ENCODE results near the gene ZNF620. TPM values are rescaled to one million over a fixed set of nuclear protein-coding genes. Genes with fewer than 3 reads are reported as not detected.
"Not testable (repeated sequence)": the region's sequence is repeated elsewhere in the genome, so short reads cannot be mapped to it uniquely, and the experiment has no call there.

Gene ZNF620
- total RNA-seq: 1 to 10 TPM; 5.8 to 7.4 TPM

DNA sequence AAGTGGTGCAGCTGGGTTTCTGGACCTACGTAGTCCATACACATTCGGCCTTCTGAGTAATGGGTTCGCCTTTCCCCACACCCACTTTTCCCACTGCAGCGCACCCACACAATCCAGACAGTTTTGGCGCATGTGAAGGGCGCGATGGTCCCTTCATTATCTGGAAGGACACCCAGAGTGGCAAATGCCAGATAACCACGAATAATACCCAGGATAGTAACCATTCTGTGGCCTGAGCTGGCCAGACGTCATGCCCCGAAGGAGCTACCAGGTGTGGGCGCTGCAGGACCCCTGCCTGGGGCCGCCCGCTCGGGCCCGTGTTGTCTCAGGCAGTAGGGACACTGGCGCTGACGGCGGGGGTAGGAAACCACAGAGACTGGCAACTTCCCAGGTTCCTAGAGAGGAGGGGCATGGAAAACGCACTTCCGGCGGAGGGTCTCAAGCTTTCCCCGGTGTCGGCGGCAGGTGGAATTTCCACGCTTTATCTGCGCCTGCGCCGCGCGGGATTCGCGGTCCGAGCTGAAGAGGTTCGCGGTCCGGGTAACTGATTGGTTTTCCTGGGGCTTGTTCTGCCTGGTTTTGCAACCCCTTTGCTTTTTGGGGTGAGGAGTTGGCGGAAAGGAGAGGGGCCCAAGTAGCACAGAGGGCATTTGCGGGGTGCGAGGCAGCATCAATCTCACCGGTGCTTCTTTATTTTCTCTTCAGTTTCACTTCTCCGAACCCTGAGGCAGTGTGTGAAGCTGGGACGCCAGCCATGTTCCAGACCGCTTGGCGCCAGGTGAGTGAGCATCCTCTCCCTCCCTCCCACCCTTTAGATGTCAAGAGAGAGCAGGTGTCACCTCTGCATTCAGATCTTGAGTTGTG is at the start of gene ZNF620:
Gene ZNF620 (plus strand): TSS at position 441 of the 864 bp plus-strand sequence. CDS start 314 bp downstream, at position 755.
- H3K27ac Mint-ChIP-seq: peak within 1 kb of the TSS; percentile 91
- peak; percentile 49 to 52 for DNase-seq
- peak within 1 kb of the TSS; percentile 89 to 94 for H3K4me3 Mint-ChIP-seq
- H3K36me3 Mint-ChIP-seq (ENCODE audit: insufficient read depth in 2 of 2): peaks cover 3 to 18% of the 10 kb centered on the region in 2 donors
- no peaks in the 10 kb centered on the region for H3K9me3 Mint-ChIP-seq
- H3K4me1 Mint-ChIP-seq (ENCODE audit: low read depth): peaks cover 21% of the 10 kb centered on the region
- ATAC-seq (replicated peaks in 1 of 2): peak; percentile 85
- H3K27me3 Mint-ChIP-seq (ENCODE audit: low read depth): no peaks in the 10 kb centered on the region

DNA sequence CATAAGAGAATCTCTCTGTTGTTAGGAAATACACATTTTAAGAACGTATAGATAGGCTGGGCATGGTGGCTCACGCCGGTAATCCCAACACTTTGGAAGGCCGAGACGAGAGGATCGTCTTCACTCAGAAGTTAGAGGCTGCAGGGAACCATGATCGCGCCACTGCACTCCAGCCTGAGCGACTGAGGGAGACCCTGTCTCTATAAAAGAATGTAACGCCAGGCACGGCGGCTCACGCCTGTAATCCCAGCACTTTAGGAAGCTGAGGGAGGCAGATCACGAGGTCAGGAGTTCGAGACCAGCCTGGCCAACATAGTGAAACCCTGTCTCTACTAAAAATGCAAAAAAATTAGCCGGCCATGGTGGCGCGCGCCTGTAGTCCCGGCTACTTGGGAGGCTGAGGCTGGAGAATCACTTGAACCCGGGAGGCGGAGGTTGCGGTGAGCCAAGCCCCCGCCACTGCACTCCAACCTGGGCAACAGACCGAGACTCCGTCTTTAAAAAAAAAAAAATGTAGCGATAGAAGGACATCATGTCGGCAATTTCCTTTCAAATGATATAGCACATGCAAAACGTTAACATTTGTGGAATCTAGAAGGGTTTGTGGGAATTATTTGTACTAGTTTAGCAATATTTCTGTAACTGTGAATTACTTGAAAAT is 49.4 kb upstream of the ZNF620 start:
- no peaks in the 10 kb centered on the region for H3K9me3 Mint-ChIP-seq
- H3K27me3 Mint-ChIP-seq (ENCODE audit: low read depth): no peaks in the 10 kb centered on the region
- peaks cover 11 to 32% of the 10 kb centered on the region in 2 donors for H3K36me3 Mint-ChIP-seq (ENCODE audit: insufficient read depth in 2 of 2)
- DNase-seq: no peak
- peak overlapping the region; percentile 79 for H3K27ac Mint-ChIP-seq
- ATAC-seq (replicated peaks in 1 of 2): no peak
- H3K4me3 Mint-ChIP-seq: peak overlapping the region; percentile 84 to 99
- H3K4me1 Mint-ChIP-seq (ENCODE audit: low read depth): peaks cover 63% of the 10 kb centered on the region

DNA sequence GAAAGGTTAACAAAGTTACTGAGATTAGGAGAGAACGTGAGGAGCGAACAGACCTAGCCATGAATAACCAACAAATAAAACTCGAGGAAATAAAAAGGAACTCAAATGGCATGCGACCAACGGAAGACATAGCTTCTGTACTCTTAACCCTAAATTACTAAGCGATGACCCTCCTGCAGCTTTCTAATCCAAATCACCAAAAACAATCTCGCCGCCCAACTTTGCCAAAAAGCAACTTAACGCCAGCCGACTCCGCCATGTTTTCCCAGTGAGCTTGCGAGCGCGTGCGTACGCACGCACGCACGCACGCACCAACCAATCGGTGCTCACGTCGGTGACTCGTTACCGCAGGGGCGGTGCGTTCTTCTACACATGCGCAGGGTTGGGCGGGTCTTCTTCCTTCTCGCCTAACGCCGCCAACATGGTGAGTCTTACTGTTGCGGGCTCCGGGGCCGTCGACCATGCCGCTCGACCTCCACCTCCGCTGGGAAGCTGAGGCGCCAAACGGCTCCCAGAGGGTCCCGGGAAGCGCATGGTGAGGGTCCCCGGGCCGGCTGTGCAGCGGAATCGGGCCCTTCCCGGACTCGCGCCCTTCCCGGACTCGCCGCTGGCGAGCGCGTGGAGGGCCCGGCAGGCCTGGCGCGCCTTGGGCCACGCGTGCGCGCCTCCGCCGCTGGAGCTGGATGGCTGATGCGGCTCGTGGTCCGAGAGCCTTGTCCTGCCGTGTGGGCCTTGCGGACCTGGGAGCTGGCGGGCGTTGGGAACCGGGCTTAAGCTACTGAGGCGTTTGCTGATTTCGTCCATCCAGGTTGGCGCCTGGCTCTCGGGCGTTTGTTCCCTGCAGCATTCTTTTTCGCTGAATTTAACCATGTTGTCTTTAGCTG is 48.7 kb upstream of the ZNF620 start, which contains the start of gene RPL14:
Gene RPL14 (plus strand): TSS at position 400 of the 884 bp plus-strand sequence. CDS start 133 bp downstream, at position 533.
- no peaks in the 10 kb centered on the region for H3K9me3 Mint-ChIP-seq
- peak within 1 kb of the TSS; percentile 84 to 99 for H3K4me3 Mint-ChIP-seq
- peak within 1 kb of the TSS; percentile 83 for H3K27ac Mint-ChIP-seq
- H3K36me3 Mint-ChIP-seq (ENCODE audit: insufficient read depth in 2 of 2): peaks cover 11 to 40% of the 10 kb centered on the region in 2 donors
- H3K4me1 Mint-ChIP-seq (ENCODE audit: low read depth): peaks cover 61% of the 10 kb centered on the region
- H3K27me3 Mint-ChIP-seq (ENCODE audit: low read depth): no peaks in the 10 kb centered on the region
- ATAC-seq (replicated peaks in 1 of 2): peak; percentile 77
- peak; percentile 94 to 97 for DNase-seq

DNA sequence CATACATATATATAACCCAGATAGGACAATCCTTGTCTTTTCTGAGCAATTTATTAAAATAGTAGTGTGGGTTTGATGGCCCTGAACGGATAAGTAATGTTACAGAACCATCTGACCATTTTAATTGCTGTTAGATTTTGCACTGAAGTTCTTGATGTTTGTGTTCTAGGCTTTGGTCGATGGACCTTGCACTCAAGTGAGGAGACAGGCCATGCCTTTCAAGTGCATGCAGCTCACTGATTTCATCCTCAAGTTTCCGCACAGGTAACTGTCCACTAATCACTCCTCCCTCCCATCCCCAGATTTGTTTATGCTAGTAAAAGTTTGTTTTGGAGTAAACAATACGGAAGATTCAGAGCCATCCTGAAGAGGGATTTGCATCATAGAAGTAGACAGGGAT is 47.4 kb upstream of the ZNF620 start:
- ATAC-seq (replicated peaks in 1 of 2): no peak
- Mint-ChIP-seq H3K27ac (peak overlapping the region; percentile 83), H3K27me3 (ENCODE audit: low read depth) (no peaks in the 10 kb centered on the region), H3K9me3 (no peaks in the 10 kb centered on the region), H3K4me1 (ENCODE audit: low read depth) (peaks cover 57% of the 10 kb centered on the region), H3K36me3 (ENCODE audit: insufficient read depth in 2 of 2) (peaks cover 12 to 43% of the 10 kb centered on the region in 2 donors), H3K4me3 (peak overlapping the region; percentile 84 to 99)
- DNase-seq: no peak

DNA sequence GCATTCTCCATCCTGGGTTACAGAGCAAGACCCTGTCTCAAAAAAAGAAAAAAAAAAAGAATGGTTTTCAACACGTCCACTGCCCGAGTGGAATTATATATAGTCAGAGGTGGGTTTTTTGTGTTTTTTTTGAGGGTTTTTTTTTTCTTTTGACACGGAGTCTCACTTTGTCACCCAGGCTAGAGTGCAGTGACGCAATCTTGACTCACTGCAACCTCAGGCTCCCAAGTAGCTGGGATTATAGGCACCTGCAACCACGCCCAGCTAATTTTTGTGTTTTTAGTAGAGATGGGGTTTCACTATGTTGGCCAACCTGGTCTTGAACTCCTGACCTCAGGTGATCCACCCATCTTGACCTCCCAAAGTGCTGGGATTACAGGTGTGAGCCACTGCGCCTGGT is 45.4 kb upstream of the ZNF620 start:
- peak in 1 of 2 donors; percentile 16 for DNase-seq

DNA sequence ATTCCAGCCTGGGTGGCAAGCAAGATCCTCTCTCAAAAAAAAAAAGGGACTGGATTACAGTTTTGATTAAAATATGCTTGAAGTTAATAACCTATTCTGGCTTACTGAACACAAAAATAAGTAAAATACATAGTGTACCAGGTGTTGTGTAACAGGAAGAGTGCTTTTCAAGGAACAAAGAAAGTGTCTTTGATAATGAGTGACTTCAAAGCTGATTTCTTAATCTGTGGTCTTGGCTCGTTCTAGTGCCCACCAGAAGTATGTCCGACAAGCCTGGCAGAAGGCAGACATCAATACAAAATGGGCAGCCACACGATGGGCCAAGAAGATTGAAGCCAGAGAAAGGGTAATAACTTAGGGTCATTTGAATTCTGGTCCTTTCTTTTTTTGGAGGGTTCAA is 44.7 kb upstream of the ZNF620 start:
- Mint-ChIP-seq H3K4me1 (ENCODE audit: low read depth) (peaks cover 51% of the 10 kb centered on the region), H3K4me3 (no peak overlapping the region), H3K36me3 (ENCODE audit: insufficient read depth in 2 of 2) (peaks cover 14 to 54% of the 10 kb centered on the region in 2 donors), H3K27me3 (ENCODE audit: low read depth) (no peaks in the 10 kb centered on the region), H3K9me3 (no peaks in the 10 kb centered on the region), H3K27ac (peak overlapping the region; percentile 82)
- DNase-seq: no peak
- no peak for ATAC-seq (replicated peaks in 1 of 2)

More for the DNA sequence above, 45.4 kb upstream of the ZNF620 start:
- not testable (repeated sequence) for ATAC-seq (replicated peaks in 1 of 2); H3K27me3 Mint-ChIP-seq (ENCODE audit: low read depth); H3K9me3 Mint-ChIP-seq
- peaks cover 55% of the 10 kb centered on the region for H3K4me1 Mint-ChIP-seq (ENCODE audit: low read depth)
- peaks cover 14 to 54% of the 10 kb centered on the region in 2 donors for H3K36me3 Mint-ChIP-seq (ENCODE audit: insufficient read depth in 2 of 2)
- peak overlapping the region in 1 of 2 donors; percentile 64 for H3K4me3 Mint-ChIP-seq
- peak overlapping the region; percentile 35 for H3K27ac Mint-ChIP-seq

DNA sequence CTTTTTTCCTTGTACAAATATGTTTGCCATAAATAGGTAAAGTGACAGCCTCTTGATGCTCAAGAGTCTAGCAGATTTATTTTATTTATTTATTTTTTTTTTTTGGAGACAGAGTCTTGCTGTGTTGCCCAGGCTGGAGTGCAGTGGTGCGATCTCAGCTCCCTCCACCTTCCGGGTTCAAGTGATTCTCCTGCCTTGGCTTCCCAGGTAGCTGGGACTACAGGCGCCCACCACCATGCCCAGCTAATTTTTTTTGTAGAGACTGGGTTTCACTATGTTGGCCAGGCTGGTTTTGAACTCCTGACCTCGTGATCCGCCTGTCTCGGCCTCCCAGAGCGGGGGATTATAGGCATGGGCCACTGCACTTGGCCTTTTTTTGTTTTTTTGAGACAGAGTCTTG is 43.0 kb upstream of the ZNF620 start:
- not testable (repeated sequence) for H3K4me3 Mint-ChIP-seq; DNase-seq; H3K9me3 Mint-ChIP-seq; H3K27me3 Mint-ChIP-seq (ENCODE audit: low read depth); ATAC-seq (replicated peaks in 1 of 2)
- peak overlapping the region; percentile 48 for H3K27ac Mint-ChIP-seq
- H3K4me1 Mint-ChIP-seq (ENCODE audit: low read depth): peaks cover 49% of the 10 kb centered on the region
- H3K36me3 Mint-ChIP-seq (ENCODE audit: insufficient read depth in 2 of 2): peaks cover 11 to 46% of the 10 kb centered on the region in 2 donors

DNA sequence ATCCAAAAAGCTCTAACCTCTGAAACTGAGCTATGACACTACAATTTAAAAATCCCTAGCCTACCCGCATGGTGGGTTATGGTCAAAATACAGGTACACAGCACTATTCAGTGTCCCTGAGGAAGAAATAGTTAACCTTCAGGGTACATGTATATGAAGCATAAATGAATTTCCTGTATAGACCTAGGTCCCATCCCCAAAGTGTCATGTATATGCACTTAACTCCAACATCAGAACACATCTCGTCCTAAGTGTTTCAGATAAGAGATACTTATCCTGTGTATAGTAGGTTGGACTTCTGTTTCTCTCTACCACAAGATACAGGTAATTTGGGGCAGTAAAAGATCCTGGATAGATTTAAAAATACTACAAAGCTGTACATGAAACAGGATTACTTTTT is 42.3 kb upstream of the ZNF620 start:
- Mint-ChIP-seq H3K9me3 (no peaks in the 10 kb centered on the region), H3K36me3 (ENCODE audit: insufficient read depth in 2 of 2) (peaks cover 8 to 42% of the 10 kb centered on the region in 2 donors), H3K4me1 (ENCODE audit: low read depth) (peaks cover 42% of the 10 kb centered on the region), H3K27ac (peak overlapping the region; percentile 72), H3K4me3 (no peak overlapping the region), H3K27me3 (ENCODE audit: low read depth) (no peaks in the 10 kb centered on the region)
- no peak for ATAC-seq (replicated peaks in 1 of 2)
- DNase-seq: no peak

DNA sequence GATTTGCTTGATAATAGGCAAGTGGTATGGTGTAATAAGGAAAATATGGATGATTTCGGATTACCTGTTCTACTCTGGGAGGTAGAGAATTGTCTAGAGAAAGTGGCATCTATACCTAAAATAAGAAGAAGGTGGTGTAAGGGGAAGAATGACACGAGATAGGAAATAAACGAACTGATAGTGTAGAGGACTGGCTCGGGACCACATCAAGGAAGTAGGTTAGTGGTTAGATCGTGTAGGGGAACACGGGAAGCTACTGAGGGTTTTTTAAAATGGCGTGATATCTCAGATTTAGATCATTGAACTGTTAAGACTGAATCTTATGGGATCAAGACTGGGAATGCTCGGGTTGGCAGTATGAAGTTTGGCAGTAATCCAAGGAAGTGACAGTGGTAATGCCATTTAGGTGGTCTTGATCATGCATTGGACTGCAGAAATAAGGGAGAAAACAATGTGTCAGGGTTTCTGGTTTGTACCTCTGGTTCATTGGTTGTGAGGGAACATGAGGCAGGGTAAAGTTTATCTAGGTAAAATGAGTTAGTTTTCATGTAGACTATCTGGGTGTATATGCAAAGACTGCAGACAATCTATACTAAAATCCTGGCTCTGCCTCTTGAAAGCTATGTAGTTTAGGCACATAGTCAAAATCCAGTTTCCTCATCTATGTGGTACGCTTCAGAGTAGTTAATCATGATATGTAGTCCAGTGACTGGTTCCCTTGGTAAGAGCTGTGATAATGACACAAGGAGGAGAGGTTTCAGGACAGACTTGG is 41.3 kb upstream of the ZNF620 start:
- no peak for DNase-seq

DNA sequence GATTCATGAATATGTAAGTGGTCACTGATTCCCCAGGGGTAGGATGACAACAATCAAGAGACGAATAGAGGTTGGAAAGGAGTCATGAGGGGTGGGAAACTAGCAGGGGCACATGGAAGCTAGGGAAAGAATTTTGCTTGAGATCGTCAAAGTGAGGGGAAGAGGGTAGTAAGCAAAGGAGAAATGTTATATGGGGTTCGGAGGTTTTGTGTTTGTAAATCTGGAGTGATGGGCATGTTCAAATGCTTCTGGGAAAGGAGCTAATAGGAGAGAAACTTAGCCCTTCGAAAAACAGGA is 40.8 kb upstream of the ZNF620 start:
- Mint-ChIP-seq H3K27me3 (ENCODE audit: low read depth) (no peaks in the 10 kb centered on the region), H3K27ac (peak overlapping the region; percentile 58), H3K4me1 (ENCODE audit: low read depth) (peaks cover 31% of the 10 kb centered on the region), H3K4me3 (no peak overlapping the region), H3K9me3 (no peaks in the 10 kb centered on the region), H3K36me3 (ENCODE audit: insufficient read depth in 2 of 2) (peaks cover 6 to 37% of the 10 kb centered on the region in 2 donors)
- DNase-seq: no peak
- no peak for ATAC-seq (replicated peaks in 1 of 2)

More for the DNA sequence above, 41.3 kb upstream of the ZNF620 start:
- Mint-ChIP-seq H3K36me3 (ENCODE audit: insufficient read depth in 2 of 2) (peaks cover 7 to 37% of the 10 kb centered on the region in 2 donors), H3K4me3 (no peak overlapping the region), H3K27ac (peak overlapping the region; percentile 77), H3K27me3 (ENCODE audit: low read depth) (no peaks in the 10 kb centered on the region), H3K9me3 (no peaks in the 10 kb centered on the region), H3K4me1 (ENCODE audit: low read depth) (peaks cover 33% of the 10 kb centered on the region)
- ATAC-seq (replicated peaks in 1 of 2): peak; percentile 39 to 52

DNA sequence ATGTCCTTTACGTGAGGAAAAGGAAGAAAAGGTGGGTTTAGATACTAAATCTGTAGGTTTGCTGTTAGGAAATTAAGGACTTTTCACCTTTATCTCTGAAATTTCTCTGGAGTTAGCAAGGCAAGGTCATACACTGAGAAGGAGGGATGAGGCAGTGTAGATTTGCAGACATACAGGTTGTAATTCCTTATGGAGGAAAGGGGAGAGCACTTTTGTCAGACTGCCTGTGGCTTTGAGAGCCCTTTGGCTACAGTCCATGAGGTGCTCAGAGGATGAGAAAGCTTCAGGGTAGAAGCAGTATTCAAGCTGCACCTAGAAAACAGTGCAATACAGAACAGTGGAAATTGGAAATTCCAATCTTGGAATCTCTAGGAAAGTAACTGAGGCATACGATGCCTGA is 40.4 kb upstream of the ZNF620 start:
- H3K36me3 Mint-ChIP-seq (ENCODE audit: insufficient read depth in 2 of 2): peaks cover 4 to 33% of the 10 kb centered on the region in 2 donors
- H3K27me3 Mint-ChIP-seq (ENCODE audit: low read depth): no peaks in the 10 kb centered on the region
- peak overlapping the region; percentile 58 for H3K27ac Mint-ChIP-seq
- no peak overlapping the region for H3K4me3 Mint-ChIP-seq
- H3K9me3 Mint-ChIP-seq: no peaks in the 10 kb centered on the region
- peaks cover 28% of the 10 kb centered on the region for H3K4me1 Mint-ChIP-seq (ENCODE audit: low read depth)
- DNase-seq (no peak), ATAC-seq (replicated peaks in 1 of 2) (no peak)

DNA sequence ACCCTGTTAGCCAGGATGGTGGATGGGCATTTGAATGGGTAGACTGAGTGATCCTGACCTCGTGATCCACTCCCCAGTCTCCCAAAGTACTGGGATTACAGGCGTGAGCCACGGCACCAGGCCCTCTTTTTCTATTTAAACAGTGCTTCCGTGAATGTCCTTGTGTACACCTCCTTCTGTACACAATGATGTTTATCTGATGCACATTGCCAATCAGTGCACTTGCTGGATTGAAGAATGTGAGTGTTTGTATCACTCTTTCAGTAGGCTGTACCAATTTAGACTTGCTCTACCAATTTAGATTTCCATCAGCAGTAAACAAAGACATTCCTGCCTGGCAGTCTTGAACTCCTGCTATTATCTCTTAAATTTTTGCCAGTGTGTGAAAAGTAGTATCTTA is 37.8 kb upstream of the ZNF620 start:
- Mint-ChIP-seq H3K27me3 (ENCODE audit: low read depth) (no peaks in the 10 kb centered on the region), H3K4me3 (no peak overlapping the region), H3K4me1 (ENCODE audit: low read depth) (peaks cover 22% of the 10 kb centered on the region), H3K36me3 (ENCODE audit: insufficient read depth in 2 of 2) (peaks cover 3 to 18% of the 10 kb centered on the region in 2 donors), H3K9me3 (no peaks in the 10 kb centered on the region), H3K27ac (no peak overlapping the region)
- peak in 1 of 2 donors; percentile 20 for ATAC-seq (replicated peaks in 1 of 2)
- no peak for DNase-seq

Data from activated T-cell treated with anti-CD3 and anti-CD28 coated beads, Interleukin-2, amount 50 U/mL, for 72 hours (primary cell).